Skin epidermis (tissue), 12 donors: Measurements from ENCODE around the gene SELENOO.
A peak's percentile ranks its signal among the peaks of the same experiment; 100 is the strongest.
"Not testable (repeated sequence)": the region's sequence is repeated elsewhere in the genome, so short reads cannot be mapped to it uniquely, and the experiment has no call there.

Experiments used
- H3K27ac ChIP-seq, 21 experiments: fragments of 200-600 bp; sonication (generic) in 11 of 21; one replicate each; pipeline ENCODE4 v1.5.0; 2020; ENCODE audit warnings: mild to moderate bottlenecking in 3 of 21, inconsistent platforms in 2 of 21, moderate library complexity in 2 of 21
- H3K4me3 ChIP-seq, 7 experiments: fragments of 200-600 bp; sonication (generic) in 2 of 7; one replicate each; pipeline ENCODE4 v1.5.0; 2020; ENCODE audit warnings: inconsistent platforms in 2 of 7, mild to moderate bottlenecking in 2 of 7, moderate library complexity in 1 of 7

SELENOO gene, protein sequence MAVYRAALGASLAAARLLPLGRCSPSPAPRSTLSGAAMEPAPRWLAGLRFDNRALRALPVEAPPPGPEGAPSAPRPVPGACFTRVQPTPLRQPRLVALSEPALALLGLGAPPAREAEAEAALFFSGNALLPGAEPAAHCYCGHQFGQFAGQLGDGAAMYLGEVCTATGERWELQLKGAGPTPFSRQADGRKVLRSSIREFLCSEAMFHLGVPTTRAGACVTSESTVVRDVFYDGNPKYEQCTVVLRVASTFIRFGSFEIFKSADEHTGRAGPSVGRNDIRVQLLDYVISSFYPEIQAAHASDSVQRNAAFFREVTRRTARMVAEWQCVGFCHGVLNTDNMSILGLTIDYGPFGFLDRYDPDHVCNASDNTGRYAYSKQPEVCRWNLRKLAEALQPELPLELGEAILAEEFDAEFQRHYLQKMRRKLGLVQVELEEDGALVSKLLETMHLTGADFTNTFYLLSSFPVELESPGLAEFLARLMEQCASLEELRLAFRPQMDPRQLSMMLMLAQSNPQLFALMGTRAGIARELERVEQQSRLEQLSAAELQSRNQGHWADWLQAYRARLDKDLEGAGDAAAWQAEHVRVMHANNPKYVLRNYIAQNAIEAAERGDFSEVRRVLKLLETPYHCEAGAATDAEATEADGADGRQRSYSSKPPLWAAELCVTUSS

DNA sequence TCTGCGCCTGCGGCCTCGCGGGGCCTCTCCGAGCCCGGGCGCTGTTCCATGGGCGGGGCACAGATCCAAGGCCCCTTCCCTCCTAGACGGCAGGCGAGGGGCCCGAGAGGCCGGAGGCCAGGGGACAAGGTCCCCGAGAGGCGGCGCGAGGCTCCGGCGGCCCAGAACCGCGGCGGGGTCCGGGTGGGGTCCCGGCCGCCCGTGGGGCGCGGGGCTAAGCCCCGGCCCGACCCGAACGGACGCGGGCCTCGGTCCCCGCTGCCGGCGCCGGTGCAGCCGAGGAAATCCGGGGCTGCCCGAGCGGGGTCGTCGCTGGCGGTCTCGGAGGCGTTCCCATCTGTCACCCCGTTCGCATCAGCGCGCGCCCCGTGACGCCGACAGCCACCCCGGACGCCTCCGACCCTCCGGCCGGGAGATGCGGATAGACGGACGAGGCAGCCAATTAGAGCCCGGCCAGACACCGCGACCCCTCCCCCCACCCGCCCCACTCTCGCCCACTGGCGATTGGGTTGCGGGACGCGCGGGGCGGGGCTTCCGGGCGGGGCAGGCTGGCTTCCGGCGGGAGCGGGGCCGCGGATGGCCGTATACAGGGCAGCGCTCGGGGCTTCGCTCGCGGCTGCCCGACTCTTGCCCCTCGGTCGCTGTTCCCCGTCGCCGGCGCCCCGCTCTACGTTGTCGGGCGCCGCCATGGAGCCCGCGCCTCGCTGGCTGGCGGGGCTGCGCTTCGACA, at the start of gene SELENOO:
Gene SELENOO (plus strand): TSS at position 551 of the 730 bp plus-strand sequence. CDS start 26 bp downstream, at position 577.
- Histone ChIP-seq H3K27ac (peak within 1 kb of the TSS; percentile 46 to 93 (median 81)), H3K4me3 (peak within 1 kb of the TSS; percentile 67 to 92 (median 81))

DNA sequence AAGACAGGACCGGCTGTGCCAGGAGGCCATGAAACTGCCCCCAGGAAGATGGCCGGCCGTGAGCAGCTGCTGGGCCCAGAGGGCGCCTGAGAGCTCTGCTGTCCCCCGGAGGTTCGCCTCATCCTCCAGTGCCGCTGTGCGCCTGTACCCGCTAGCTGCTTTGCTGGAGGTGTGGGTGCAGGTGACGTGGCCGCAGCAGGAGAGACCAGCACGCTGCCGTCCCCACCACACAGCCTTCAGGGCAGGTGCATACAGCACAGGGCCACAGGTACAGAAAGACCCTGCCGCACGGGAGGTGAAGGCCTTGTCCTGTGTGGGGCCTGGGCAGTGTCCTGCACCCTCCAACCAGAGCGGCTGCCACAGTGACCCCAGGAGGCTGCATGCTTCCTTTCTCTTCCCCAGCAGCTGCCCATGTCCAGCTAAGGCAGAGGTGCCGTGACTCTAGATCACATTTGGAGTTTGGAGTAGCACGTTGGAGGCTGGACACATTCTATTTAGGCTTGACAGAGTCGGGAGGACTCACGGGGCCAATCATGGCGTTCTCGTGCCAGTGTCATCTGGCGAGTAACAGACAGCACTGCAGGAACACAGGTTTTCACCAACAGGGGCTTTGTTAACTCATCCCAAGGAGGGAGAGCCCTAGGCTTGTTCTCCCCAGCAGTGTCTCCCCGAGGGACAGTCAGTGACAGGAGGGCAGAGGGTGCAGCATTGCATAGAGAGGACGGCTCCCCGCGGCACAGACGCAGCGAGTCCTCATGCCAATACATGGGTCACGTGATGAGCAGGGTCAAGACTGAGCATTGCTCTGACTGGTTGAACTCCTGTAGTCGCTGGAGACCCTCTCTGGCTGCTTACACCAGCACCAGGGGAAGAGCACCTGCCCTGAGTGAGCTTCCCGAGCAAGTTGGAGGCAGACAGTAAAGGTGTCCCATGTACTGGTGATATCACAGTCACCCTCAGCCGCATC, 49.0 kb upstream of the SELENOO start:
- H3K27ac ChIP-seq, result no peak overlapping the region
- H3K4me3 ChIP-seq, result no peak overlapping the region

DNA sequence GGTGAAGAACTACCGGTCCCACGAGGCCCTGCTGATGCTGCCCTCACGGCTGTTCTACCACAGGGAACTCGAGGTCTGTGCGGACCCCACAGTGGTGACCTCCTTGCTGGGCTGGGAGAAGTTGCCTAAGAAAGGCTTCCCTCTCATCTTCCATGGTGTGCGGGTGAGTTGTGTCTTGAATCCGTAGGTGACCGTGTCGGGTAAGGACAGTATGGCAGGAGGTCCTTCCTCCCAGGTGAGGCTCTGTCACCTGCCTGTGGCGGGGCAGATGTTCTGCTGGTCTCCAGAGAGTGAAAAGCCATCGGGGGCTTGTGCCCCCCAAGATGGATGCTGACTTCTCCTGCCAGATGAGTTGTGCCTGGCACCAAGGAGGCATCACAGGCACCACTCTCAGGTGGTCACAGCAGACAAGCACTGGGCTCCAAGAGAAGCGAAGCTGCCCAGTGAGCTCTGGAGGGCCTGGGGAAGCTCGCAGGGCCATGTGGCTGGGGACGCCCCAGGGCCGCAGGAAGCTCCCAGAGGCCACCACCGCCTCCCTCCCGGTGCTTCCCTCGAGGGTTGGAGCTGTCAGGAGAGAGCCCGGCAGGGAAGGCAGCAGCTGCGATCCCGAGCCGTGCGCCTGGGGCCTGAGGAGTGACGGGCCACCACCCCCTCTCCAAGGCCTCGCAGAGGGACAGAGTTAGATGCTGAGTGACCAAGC, 47.6 kb upstream of the SELENOO start:
- Histone ChIP-seq H3K4me3 (no peak overlapping the region), H3K27ac (no peak overlapping the region)

DNA sequence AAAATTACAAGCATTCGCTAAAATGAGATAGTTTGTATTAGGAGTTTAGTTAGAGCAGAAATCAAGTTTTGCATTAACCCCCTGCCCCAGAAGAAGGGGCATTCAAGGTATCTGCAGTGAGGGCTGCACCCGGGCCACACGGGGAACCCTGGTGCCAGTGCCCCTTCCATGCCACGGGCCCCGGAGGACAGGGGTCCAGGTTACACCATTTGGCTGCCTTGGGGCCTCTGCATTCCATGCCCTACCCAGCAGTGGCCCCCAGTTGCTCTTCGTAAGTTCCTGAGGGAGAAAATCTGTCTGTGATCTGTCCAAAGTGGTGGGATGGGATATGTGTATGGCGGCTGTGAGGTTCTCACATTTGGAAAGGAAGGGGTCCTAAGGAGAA, 47.1 kb upstream of the SELENOO start:
- Histone ChIP-seq H3K27ac (no peak overlapping the region), H3K4me3 (no peak overlapping the region)

DNA sequence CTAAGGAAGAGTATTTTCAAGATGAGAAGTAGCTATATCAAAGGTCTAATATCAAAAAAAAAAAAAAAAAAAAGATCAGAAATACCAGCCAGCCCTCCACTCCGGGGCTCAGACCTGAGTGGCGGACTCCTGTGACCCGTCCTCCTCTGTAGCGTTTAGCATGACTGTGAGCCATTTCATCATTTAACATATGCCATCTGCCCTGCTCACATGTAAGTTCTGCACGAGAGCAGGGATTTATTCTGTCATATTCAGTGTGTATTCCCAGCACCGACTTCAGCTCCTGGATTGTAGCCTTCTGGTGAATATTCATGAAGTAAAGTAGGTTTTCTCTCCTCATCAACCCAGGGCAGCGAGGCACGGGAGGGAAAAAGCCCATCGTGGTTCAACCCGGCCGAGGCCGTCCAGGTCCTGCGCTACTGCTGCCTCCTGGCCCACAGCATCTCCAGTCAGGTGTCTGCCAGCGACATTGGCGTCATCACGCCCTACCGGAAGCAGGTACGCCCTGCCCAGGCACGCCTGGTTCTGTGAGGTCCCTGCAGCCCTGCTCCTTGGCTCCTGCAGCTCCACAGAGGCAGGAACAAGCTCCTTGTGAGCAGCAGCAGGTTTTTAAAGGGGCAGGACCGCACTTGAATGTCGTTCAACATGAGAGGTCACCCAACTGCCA, 43.0 kb upstream of the SELENOO start:
- Histone ChIP-seq H3K4me3 (no peak overlapping the region), H3K27ac (peak overlapping the region in 2 of 21 experiments; percentile 34 to 45)

DNA sequence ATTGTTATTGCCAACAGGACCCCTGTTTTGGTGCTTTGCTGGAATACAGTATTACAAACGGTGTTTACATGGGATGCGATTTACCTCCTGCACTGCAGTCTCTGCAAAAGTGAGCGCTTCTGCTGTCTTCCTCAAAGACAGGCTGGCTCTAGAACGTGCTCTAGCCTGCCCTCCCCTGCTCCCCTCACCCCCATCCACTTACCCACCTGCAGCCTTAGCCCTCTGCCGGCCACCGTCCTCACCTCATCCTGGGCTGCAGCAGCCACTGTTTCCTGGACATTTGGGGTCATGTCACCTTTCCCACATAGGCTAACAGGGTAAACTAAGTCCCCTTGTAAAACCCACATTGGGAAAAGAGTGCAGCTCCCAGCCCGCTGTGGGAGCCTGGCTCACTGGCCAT, 39.9 kb upstream of the SELENOO start:
- H3K4me3 ChIP-seq, result no peak overlapping the region
- no peak overlapping the region for H3K27ac ChIP-seq

DNA sequence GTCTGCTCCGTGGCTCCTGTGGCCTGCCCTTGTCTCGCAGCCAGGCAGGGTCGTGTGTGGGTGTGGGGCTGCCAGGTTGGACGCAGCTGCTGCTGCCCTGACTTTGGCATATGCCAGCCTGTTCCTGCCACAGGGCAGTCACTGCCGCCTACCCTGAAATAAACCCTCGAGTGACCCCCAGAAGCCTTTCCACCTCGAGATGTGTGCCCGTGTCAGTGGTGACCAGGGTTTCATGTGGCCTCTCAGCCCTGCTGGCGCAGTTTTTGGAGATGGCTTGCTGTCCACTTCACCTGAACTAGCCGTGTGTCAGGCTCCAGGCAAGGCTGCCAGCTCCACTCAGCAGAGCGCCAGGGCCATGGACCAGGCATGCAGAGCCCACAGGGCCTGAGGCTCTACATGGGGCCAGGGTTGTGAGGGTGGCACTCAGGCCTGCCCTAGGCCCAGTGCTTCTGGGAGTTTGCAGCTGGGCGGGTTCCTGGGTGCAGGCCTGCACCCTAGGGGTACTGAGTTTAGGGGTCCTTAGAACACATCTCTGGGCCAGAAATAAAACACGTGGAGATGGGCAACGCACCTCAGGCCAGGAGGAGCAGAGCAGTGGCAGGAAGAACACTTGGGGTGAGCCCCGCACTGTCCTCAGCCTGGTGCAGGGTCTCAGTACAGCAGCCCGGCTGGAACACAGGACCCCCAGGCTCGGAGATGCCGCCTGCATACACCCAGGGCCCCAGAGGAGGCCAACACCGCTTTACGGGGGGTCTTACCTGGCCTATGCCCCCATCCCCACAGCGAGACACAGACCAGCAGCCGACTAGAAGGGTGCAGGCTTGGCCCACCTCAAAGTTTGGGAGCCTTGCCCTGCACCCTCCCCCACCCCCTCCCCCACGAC, 39.1 kb upstream of the SELENOO start:
- H3K27ac ChIP-seq, result no peak overlapping the region

DNA sequence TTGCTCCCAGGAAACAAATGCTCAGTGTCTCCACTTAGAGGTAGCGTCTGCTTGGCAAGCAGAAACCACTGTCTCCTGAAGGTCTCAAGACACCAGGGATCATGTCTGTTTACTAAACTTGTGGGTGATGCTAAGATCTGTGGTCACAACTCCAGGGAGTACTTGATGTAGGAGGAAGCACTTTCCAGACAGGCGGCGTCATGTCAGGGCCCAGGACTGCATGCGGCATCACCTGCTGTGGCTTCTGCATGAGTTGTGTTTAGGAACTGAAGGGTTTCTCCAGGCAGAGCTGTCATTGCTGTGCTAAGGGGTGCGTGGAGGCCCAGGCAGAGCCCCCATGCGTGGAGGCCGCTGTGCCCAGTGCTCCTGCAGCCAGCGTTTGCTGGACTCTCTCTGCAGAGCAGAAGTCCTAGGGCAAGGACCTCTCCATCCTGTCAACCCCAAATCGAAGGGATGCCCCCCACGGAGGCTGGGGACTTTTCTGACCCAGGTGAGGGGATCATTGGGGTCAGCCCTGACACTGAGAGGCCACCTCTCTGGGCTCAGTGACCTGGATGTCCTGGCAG, 38.3 kb upstream of the SELENOO start:
- Histone ChIP-seq H3K4me3 (no peak overlapping the region), H3K27ac (no peak overlapping the region)

More for the DNA sequence above, 39.1 kb upstream of the SELENOO start:
- no peak overlapping the region for H3K4me3 ChIP-seq

DNA sequence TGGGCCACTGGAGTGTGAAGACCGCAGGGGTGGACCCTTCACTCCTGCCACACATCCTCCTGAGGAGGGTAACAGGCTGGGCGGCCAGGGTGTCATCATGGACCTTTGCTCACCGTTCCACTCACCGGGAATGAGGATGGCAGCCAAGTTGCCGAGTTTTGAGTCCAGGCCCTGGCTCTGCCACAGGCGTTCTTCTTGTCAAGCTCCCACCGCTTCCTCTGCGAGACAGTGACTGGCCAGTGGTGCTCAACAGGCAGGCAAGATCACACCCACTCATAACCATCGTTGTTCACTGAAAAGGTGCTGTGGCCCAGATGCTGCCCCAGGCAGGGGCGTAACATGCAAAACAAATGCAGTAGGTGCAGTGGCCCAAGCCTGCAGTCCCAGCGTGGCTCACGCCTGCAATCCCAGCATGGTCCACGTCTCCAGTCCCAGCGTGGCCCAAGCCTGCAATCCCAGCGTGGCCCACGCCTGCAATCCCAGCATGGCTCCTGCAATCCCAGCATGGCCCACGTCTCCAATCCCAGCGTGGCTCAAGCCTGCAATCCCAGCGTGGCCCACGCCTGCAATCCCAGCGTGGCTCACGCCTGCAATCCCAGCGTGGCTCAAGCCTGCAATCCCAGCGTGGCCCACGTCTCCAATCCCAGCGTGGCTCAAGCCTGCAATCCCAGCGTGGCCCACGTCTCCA, 35.2 kb upstream of the SELENOO start:
- Histone ChIP-seq H3K4me3 (no peak overlapping the region), H3K27ac (no peak overlapping the region)

DNA sequence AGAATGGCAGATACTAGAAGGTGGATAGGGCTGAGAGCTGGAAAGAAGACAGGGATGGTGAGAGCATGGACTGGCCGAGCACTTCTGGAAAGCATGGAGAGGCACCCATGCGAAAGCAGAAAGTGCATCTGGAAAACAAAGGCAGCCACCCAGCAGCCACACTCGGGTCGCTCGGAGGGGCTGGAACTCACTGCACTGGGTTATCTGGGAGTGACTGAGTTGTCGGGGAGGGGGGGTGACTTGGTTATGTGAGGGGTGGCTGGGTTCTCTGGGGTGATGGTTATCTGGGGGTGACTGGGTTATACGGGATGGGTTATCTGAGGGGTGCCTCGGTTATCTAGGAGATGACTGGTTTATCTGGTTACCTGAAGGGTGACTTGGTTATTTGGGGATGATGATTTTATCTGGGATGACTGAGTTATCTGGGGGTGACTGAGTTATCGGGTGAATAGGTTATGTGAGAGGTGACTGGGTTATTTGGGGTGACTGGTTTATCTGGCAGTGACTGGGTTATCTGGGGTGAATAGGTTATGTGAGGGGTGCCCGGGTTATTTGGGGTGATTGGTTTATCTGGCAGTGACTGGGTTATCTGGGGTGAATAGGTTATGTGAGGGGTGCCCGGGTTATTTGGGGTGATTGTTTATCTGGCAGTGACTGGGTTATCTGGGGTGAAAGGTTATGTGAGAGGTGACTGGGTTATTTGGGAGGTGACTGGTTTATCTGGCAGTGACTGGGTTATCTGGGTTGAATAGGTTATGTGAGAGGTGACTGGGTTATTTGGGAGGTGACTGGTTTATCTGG, 32.9 kb upstream of the SELENOO start:
- no peak overlapping the region for H3K27ac ChIP-seq
- no peak overlapping the region for H3K4me3 ChIP-seq

DNA sequence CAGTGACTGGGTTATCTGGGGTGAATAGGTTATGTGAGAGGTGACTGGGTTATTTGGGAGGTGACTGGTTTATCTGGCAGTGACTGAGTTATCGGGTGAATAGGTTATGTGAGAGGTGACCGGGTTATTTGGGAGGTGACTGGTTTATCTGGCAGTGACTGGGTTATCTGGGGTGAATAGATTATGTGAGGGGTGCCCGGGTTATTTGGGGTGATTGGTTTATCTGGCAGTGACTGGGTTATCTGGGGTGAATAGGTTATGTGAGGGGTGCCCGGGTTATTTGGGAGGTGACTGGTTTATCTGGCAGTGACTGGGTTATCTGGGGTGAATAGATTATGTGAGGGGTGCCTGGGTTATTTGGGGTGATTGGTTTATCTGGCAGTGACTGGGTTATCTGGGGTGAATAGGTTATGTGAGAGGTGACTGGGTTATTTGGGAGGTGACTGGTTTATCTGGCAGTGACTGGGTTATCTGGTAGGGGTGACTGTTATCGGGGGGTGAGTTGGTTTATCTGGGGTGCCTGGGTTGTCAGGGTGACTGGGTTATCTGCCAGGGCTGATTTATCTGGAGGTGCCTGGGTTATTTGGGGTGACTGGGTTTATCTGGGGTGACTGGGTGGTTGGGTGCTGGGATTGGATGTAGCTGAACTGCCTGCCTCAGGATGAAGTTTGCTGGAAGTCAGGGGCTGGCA, 32.2 kb upstream of the SELENOO start:
- not testable (repeated sequence) for H3K4me3 ChIP-seq, H3K27ac ChIP-seq

DNA sequence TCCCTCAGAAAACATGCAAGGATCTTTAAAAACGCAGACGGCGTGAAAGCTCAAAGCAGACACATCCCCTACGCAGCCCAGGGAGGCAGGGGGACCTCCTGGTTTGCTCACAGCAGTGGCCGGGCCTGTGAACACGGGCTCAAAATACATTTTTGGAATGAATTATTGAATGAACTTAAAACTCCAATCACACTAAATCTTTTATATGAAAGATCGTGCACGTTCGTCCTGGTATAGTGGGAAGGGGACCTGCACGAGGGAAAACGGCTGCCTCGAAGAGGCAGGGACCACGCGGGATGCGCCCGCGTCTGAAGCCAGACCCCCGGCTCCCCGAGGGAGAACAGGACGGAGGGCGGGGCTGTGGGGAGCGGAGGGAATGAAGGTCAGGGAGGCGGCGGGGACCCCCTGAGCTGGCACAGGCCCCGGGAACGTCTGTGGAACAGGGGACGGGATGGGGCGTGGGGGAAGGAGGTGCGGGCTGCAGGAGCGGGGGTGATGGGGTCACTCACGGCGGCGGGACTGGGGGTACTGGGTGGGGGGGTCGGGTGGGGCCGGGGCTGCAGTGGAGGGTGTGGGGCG, 31.5 kb upstream of the SELENOO start:
- Histone ChIP-seq H3K4me3 (peak overlapping the region; percentile 13 to 52 (median 39)), H3K27ac (no peak overlapping the region)

DNA sequence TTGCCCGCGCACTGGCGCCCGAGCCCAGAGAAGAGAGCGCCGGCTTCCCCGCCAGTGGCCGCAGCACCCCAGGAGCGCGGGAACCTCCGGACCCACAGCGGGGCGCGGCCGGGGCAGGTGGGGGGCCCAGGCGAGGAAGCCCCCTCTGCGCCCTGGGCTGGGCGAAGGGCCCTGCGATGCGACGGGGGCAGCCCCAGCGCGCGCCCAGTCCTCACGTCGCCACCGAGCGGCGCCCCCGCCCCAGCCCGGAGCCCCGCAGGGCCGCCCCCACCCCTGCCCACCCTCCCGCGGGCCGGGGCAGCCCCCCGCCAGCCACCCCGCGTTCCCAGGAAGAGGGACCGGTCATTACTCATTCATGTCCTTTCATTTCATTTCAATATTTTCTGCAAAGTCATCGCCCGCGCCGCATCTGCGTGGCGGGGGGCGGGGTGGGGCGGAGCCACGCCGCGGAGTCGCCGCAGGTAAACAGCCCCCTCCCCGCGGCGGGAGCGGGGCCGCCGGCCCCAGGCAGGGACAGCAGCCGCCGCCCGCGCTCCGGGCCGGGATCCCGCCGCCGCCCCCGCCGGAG, 31.0 kb upstream of the SELENOO start:
- peak overlapping the region; percentile 13 to 52 (median 39) for H3K4me3 ChIP-seq
- peak overlapping the region in 1 of 21 experiments; percentile 6 for H3K27ac ChIP-seq
